Stimulated activated CD8-positive, alpha-beta memory T cell treated with anti-CD3 and anti-CD28 coated beads, Interleukin-4, amount 100 ng/mL, for 1 hour (primary cell): ENCODE measurements around the gene PIGZ.
"Not testable (repeated sequence)": the region's sequence is repeated elsewhere in the genome, so short reads cannot be mapped to it uniquely, and the experiment has no call there.

Source experiments
- DNase-seq, 2 donors: peaks; one replicate each; pipeline ENCODE4 v3.0.0-alpha.2; 2020; ENCODE audit warnings: low read depth in 2 of 2, low spot score in 1 of 2

PIGZ gene

DNA sequence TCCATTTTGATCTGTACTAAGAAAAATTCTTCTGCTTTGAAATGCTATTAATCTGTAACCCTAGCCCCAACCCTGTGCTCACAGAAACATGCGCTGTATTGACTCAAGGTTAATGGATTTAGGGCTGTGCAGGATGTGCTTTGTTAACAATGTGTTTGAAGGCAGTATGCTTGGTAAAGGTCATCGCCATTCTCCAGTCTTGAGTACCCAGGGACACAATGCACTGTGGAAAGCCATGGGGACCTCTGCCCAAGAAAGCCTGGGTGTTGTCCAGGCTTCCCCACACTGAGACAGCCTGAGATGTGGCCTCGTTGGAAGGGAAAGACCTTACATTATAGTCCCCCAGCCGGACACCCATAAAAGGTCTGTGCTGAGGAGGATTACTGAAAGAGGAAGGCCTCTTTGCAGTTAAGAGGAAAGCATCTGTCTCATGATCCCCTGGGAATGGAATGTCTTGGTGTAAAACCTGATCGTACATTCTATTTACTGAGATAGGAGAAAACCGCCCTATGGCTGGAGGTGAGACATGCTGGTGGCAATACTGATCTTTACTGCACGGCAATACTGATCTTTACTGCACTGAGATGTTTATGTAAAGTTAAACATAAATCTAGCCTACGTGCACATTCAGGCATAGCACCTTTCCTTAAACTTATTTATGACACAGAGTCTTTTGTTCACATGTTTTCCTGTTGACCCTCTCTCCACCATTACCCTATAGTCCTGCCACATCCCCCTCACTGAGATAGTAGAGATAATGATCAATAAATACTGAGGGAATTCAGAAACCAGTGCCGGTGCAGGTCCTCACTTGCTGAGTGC lies 6.3 kb downstream of the PIGZ start:
- DNase-seq, result no peak

GRCh38 chr3:196954832-196955231 lies 13.8 kb downstream of the PIGZ start:
- DNase-seq, result no peak

GRCh38 chr3:196951371-196951770 lies 17.3 kb downstream of the PIGZ start:
- no peak for DNase-seq

DNA sequence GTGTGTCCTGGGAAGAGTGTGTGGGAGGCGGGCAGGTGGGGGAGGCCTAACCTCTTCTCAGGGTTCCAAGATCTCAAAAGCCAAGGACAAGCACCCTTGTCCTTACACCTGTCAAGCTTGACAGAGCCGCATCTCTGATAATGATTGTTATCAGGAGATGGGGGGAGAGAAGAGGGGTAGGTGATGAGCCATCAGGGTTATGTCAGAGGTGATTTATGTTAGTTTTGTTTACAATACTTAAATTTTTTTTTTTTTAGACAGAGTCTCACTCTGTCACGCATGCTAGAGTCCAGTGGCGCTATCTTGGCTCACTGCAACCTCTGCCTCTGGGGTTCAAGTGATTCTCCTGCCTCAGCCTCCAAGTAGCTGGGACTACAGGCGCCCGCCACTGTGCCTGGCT lies 18.9 kb downstream of the PIGZ start:
- DNase-seq, result no peak

GRCh38 chr3:196949285-196949619 lies 19.4 kb downstream of the PIGZ start:
- DNase-seq, result no peak

GRCh38 chr3:196948442-196949284 lies 20.0 kb downstream of the PIGZ start:
- DNase-seq, result no peak

- no peak for DNase-seq
Measured at GRCh38 chr3:196947860-196948441, 20.7 kb downstream of the PIGZ start.

DNA sequence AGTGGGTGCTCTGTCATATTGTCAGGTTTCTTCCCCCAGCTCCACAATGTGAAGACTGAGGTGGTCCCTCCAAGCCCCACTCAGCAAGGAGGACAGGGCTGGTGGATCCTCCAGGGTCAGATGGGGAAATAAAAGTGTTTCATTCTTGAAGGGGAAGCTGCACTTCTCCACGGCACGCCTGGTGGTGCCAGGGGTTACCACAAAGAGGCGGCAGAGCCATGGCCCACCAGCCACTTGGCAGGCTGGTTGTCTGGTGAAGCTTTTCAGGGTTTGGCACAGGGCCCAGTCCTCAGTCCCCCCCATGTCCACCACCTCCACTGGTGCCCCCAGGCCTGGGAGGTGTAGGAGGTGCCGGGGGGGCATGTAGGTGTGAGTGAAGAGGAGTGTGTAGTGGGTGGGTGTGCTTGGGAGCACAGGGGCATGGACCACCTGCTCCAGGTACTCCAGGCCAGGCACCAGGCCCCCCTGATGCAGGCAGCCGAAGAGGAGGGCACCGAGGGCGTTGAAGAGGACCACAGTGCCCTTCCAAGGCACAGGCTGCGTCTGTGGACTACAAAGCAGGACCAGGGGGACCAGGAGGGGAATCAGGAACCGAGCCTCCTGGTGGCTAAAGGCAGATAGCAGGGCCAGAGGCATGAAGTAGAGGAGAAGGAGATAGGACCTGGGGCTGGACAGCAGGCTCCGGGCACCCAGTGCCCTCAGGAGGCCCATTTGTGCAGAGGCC lies 21.3 kb downstream of the PIGZ start:
- no peak for DNase-seq

GRCh38 chr3:196944037-196944790 lies 24.4 kb downstream of the PIGZ start:
- DNase-seq, result not testable (repeated sequence)

- no peak for DNase-seq
Measured at GRCh38 chr3:196942915-196943277, 25.7 kb downstream of the PIGZ start.

- DNase-seq, result peak; percentile 99 to 100
Measured at GRCh38 chr3:196942226-196942914, 26.3 kb downstream of the PIGZ start, which contains the start of gene NCBP2. Gene NCBP2, minus strand, starts transcription at chr3:196942528. Its CDS starts 25 bp downstream, at chr3:196942503.

- peak in 1 of 2 donors; percentile 39 for DNase-seq
Measured at GRCh38 chr3:196941729-196942225, 26.9 kb downstream of the PIGZ start.

- DNase-seq, result no peak
Measured at GRCh38 chr3:196938576-196938975, 30.1 kb downstream of the PIGZ start.

GRCh38 chr3:196938124-196938523 lies 30.5 kb downstream of the PIGZ start:
- no peak for DNase-seq

DNA sequence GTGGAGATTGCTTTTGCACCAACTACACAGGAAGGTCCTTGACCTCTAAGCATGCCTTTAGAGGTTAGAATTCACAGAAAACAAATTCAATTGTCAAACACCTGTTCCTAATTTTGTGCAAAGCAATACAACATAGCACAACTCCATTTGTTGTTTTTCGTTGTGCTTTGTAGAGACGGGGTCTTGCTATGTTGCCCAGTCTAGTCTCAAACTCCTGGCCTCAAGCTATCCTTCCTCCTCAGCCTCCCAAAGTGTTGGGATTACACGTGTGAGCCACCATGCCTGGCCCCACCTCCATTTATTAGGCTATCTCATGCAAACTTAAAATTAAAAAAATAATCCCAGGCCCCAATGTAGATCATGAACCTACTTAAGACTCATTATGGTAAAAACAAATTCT lies 32.3 kb downstream of the PIGZ start:
- DNase-seq, result no peak

GRCh38 chr3:196932600-196932999 lies 36.0 kb downstream of the PIGZ start:
- no peak for DNase-seq

GRCh38 chr3:196931828-196932587 lies 36.6 kb downstream of the PIGZ start:
- DNase-seq, result no peak

GRCh38 chr3:196931157-196931556 lies 37.5 kb downstream of the PIGZ start:
- DNase-seq, result no peak
